Adrenal gland (tissue), 5 donors: Measurements from ENCODE around the gene LRPPRC.
"Not testable (repeated sequence)": the region's sequence is repeated elsewhere in the genome, so short reads cannot be mapped to it uniquely, and the experiment has no call there.

Source experiments
- CTCF ChIP-seq, 6 experiments: fragments of 450-650 bp in 4 of 6; fragments of 200-600 bp in 2 of 6; sonication (generic) in 1 of 6; IDR thresholded peaks; 1 replicate in 5 of 6; 2 replicates in 1 of 6; pipeline versions ENCODE4 v1.5.1 to v1.8.0; 2016 to 2021; ENCODE audit warnings: antibody characterized with exemption in 6 of 6, mild to moderate bottlenecking in 2 of 6, moderate library complexity in 1 of 6
- POLR2A ChIP-seq, 2 donors: fragments of 450-650 bp; IDR thresholded peaks; one replicate each; pipeline ENCODE4 v1.6.1; 2017; ENCODE audit warnings: antibody characterized with exemption in 2 of 2, mild to moderate bottlenecking in 2 of 2, moderate library complexity in 1 of 2
- donor health status: DM: no; HTN: no; CAD: no.

- TF ChIP-seq CTCF, POLR2A (IDR thresholded peaks at IDR 0.05): not testable (repeated sequence)
These were observed 17.4 kb upstream of the LRPPRC start for GRCh38 chr2:44013205-44013604.
